Myocyte (in vitro differentiated cells): ENCODE measurements around the gene UBQLN4. TPM values are rescaled to one million over a fixed set of nuclear protein-coding genes. Genes with fewer than 3 reads are reported as not detected.

Source experiments
- total RNA-seq: library from RNA; depleted of rRNA; stranded (reverse); fragments of >200 nt; gene quantifications from 2 replicates; pipeline ENCODE4 v1.2.3, GENCODE V29; 2014

The UBQLN4 gene
- total RNA-seq, 1 donor from 2014 or later: 65.3 TPM

Other genes starting within 250 kb of the UBQLN4 start
- 19.0 and 24.2 TPM in 2 replicates for gene GON4L, start 196.6 kb downstream of the UBQLN4 start, total RNA-seq
- 7.4 and 9.5 TPM in 2 replicates for gene SYT11, start 194.2 kb downstream of the UBQLN4 start, total RNA-seq
- 66.8 and 72.0 TPM in 2 replicates for gene RIT1, start 142.4 kb downstream of the UBQLN4 start, total RNA-seq
- gene KHDC4, start 119.4 kb downstream of the UBQLN4 start, total RNA-seq: 50.6 and 54.2 TPM in 2 replicates
- gene RXFP4, start 112.2 kb downstream of the UBQLN4 start, total RNA-seq: not detected in 2 replicates
- gene ARHGEF2, start 75.3 kb downstream of the UBQLN4 start, total RNA-seq: 361 and 478 TPM in 2 replicates
- gene SSR2, start 32.8 kb downstream of the UBQLN4 start, total RNA-seq: 124 and 222 TPM in 2 replicates
- gene LAMTOR2, start 984 bp upstream of the UBQLN4 start, total RNA-seq: 40.1 and 51.4 TPM in 2 replicates
- gene RAB25, start 7.4 kb upstream of the UBQLN4 start, total RNA-seq: not detected in 2 replicates
- gene MEX3A, start 28.7 kb upstream of the UBQLN4 start, total RNA-seq: 3.2 and 4.5 TPM in 2 replicates
- gene LMNA, start 60.9 kb upstream of the UBQLN4 start, total RNA-seq: 1,328 and 1,573 TPM in 2 replicates
- gene SEMA4A, start 99.8 kb upstream of the UBQLN4 start, total RNA-seq: 1.0 and 1.6 TPM in 2 replicates
- gene SLC25A44, start 140.3 kb upstream of the UBQLN4 start, total RNA-seq: 12.5 and 15.9 TPM in 2 replicates
- gene PMF1, start 159.2 kb upstream of the UBQLN4 start, total RNA-seq: 81.1 and 85.0 TPM in 2 replicates
- gene BGLAP, start 188.4 kb upstream of the UBQLN4 start, total RNA-seq: 152 and 378 TPM in 2 replicates
- 1.1 and 4.1 TPM in 2 replicates for gene PAQR6, start 194.3 kb upstream of the UBQLN4 start, total RNA-seq
- 104 TPM in 2 replicates for gene SMG5, start 229.0 kb upstream of the UBQLN4 start, total RNA-seq
- 2.3 and 2.4 TPM in 2 replicates for gene TMEM79, start 230.5 kb upstream of the UBQLN4 start, total RNA-seq
- gene GLMP, start 241.9 kb upstream of the UBQLN4 start, total RNA-seq: 32.8 and 41.1 TPM in 2 replicates
- not detected in 2 replicates for gene VHLL, start 245.5 kb upstream of the UBQLN4 start, total RNA-seq